HG02588 (cell line): Measurements from ENCODE around the gene PNPLA2.

Experiments used
- ATAC-seq: cut with Tn5 transposase; IDR thresholded peaks from one replicate; pipeline ENCODE4 v1.9.1; 2021; ENCODE audit warnings: mild to moderate bottlenecking, moderate library complexity; ENCODE audit not compliant: unreplicated experiment

Gene PNPLA2

GRCh38 chr11:798093-798713 is 20.5 kb upstream of the PNPLA2 start, which contains the start of gene SLC25A22:
Gene SLC25A22 (minus strand): TSS chr11:798281. CDS start chr11:795006, 3,275 bp downstream.
- ATAC-seq: peak; percentile 59

DNA sequence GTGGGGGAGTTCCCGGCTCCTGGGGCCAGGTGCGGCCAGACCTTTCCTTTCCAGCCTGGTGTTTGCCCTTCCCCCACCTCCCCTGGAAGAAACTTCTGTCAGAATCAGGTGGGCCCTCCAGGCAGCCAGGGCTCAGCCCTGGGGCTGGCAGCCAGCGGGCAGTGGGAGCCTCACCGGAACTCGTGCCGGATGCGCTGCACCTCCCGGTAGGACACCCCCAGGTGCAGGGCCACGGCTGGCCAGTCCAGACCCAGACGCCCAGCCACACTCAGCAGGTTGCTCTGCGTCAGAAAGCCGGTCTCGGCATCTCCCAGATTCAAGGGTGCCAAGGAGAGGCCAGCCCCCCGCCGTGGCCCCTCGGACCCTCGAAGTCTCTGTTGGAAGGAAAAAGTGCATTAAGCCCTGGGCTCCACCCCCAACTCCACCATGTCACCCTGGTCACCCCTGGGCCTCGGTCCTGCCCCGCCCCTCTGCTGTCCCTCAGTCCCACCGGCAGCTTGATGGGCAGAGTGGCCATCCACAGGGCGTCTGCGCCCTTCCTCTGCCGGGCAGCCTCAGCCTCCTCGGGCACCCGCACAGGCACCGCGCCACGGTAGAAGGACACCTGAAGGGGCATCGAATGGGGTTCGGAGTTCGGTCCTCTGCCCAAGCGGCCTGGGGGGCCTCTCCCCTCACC is 18.9 kb upstream of the PNPLA2 start:
- no peak for ATAC-seq

DNA sequence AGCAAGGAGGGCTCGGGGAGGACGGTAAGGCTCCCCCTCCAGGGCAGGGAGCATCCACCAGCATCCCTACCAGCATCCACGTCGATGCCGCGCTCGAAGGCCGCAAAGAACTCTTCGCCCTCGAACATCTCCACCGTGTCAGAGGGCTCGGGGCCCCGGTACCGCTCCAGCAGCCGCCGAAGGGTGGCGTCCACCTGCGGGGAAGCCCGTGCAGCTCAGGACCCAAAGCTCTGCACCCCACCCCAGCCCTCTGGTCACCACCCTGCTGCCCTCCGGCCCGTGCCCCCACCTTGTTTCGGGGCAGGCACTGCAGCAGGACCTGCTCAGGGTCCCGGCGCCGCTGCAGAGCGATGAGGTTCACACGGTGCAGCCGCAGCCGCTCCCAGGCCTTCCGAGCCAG is 18.2 kb upstream of the PNPLA2 start:
- no peak for ATAC-seq

DNA sequence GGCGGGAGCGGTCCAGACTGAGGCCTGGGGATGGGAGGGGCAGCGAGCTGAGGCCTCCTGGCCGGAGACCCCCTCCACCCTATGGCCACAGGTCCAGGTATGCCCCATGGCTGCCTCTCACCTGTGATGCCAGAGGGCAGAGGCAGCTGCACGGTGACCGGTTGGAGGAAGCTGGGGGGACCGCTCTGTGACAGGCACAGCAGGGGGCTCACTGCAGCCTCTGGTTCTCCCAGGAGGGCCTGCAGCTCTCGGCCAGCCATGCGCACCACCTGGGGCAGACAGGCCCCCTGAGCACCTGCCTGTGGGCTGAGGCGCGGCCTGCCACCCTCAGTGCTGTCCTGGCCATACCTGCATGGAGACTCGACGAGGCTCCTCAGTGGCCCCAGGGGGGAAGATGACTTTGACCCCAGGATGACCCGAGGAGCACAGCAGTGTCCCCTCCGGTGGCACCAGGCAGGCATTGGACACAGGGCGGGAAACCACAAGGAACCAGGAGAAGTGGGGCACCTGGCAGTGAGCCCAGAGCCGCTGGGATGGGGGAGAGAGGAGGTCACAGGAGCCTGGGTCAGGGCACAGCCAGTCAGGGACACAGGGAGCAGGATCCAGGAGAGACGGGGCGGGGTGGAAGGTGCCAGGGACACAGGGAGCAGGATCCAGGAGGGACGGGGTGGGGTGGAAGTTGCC is 17.5 kb upstream of the PNPLA2 start:
- ATAC-seq: no peak

DNA sequence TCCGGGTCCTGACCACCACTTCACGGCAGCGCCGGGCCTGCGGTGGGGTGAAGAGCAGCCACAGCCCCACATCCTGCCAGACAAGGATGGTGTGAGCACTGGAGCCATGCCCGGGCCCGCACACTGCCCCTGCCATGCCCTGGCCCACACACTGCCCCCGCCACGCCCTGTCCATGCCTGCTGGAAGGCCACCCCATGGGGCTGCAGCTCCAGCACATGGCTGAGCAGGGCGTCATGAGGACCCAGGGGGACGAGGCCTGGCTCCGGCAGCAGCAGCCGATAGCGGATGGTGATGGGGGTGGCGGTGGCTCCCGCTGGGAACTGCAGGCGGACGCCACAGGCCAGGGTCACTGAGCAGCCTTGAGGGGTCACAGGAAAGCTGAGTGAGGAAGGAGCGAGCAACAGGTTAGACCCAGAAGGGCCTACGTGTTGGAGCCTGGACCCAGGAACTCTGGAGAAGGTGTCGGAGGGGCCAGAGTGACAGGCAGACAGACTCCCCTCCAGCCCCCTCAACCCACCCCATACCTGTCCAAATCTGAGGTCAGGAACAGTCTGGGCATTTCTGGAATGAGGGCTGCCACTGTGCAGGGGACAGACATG is 16.6 kb upstream of the PNPLA2 start:
- no peak for ATAC-seq

GRCh38 chr11:802693-803466 is 15.8 kb upstream of the PNPLA2 start:
- ATAC-seq: no peak

- ATAC-seq: no peak
These were observed 15.3 kb upstream of the PNPLA2 start for GRCh38 chr11:803467-803742.

DNA sequence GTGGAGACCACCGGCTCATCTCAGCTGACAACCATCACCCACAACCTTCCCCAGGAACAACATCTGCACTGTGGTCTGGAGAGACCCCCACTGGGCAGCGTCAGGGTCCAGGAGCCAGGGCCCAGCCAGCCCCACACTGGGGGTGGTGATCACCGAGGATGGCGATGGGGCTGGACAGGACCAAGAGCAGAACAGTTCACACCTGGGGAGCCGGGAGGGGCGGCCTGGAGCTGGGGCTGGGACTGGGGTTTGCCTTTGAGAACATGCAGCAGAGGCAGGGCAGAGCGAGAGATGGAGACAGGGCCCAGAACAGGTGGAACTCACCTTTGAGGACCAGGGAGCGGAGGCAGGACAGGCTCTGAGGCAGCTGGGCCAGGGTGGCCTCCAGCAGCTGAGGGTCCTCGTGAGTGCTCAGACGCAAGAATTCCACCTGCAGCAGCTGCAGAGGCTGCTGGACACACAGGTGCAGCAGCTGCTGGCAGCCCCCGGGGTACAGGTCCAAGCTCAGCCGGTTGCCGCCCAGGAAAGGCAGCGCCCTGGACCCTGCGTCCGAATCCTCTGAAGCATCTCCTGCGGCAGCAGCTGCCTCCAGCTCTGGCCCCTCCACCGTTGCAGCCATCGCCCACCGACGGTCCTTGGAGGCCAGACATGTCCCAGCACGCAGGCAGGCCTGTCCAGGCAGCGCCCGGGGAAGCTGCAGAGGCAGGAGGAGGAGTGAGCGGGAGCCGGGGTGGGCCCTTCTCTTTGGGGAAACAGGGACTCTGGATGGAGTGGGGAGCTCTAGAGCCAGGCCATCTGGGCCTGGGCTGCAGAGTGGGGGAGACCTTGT is 14.7 kb upstream of the PNPLA2 start:
- ATAC-seq: no peak

DNA sequence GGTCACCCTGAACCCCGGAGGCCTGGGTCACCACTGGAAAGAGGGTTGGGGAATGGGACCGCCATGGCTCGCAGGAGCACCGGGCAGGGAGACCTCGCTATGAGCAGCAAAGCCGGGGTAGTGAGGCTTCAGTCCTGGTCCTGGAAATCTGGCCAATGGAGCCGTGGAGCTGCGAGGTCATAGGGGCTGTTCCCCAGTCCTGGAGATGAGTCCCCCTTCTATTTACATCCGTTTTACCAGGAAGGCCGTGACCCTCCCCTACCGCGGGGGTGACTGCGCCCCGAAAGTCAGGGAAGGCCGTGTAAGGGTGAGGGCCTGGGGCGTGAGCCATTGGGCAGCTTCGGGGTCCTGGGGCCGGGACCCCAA is 14.1 kb upstream of the PNPLA2 start:
- no peak for ATAC-seq

DNA sequence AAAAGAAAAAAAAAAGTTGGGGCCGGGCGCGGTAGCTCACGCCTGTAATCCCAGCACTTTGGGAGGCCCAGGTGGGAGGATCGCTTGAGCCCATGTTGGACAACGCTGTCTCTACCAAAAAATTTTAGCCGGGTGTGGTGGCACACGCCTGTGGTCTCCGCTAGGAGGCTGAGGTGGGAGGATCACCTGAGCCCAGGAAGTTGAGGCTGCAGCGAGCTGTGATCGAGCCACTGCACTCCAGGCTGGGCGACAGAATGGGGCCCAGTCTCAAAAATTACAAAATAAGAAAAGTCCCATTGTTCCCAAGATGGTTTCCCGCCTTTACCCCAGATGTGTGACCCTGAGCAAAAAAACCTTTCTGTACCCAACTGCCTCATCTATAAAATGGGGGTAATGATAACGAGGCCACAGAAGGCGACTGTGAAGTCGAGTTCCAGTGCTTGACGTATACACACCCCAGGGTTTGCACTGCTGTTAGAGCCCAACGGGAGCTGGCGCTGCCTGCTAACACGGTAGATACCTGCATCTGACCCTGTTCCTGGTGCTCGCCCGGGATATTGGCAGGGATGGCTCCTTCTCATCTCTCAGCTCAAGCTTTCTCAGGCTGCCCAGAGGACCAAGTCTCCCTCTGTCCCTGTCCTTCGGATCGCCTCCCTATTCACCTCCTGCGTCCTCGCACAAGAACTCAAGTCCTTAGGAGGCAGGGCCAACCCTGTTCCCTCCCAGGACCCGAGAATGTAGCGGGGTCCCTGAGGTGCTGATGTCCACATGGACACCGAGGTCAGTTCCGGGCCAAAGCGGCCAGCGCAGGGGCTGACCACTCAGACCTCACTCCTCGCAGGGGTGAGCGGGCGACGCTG is 10.1 kb upstream of the PNPLA2 start:
- ATAC-seq: no peak

GRCh38 chr11:809287-810039 is 9.3 kb upstream of the PNPLA2 start, which contains the start of gene RPLP2:
Gene RPLP2 (plus strand): TSS chr11:809967. CDS start chr11:810235, 268 bp downstream.
- ATAC-seq: peak; percentile 79

GRCh38 chr11:810040-810567 is 8.6 kb upstream of the PNPLA2 start:
- ATAC-seq: no peak

DNA sequence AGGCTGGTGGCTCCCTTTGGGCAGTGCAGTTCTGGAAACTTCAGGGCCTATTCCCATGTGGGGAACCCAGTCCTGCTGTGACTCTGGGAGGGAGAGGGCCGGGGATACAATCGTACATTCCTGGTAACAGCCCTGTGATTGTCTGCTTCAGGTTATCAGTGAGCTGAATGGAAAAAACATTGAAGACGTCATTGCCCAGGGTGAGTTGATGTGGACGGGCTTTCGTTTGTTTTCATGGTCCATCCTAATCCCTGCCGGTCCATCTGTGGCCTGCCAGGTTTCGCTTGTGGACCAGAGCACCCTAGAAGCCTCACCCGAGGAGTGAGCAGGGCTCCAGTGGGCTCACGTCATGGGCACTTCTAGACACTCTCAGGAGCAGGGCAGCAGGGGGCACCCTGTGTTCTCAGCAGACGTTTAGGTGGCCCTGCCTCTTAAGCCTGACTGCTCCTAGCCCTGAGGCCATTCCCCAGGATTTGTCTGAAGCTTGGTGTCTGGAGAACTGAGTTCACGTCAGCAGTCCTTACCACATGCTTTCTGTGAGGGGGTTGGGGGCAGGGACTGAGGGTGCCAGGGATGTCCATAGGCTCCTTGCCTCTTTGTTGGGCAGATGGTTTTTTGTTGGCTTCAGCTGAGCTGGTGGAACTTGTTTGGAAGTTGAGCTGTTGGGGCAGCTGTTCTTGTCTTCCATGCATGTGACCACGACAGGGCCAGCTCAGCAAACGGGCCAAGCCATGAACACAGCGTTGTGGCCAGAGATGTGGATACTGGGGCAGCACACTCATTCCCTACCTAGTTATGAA is 7.1 kb upstream of the PNPLA2 start:
- ATAC-seq: no peak

DNA sequence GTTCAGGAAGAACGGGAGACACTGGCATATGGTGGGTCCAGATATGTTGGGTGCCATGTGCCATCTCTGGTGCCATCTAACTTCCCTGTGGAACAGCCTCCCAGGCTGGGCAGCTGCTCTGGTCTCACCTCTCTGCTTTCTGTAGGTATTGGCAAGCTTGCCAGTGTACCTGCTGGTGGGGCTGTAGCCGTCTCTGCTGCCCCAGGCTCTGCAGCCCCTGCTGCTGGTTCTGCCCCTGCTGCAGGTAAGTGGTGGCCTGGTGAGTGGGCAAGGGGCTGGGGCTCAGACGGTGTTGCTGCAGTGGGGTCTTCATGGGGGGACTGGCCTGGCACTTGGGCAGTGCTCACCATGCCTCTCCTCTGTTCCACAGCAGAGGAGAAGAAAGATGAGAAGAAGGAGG is 6.3 kb upstream of the PNPLA2 start:
- no peak for ATAC-seq

DNA sequence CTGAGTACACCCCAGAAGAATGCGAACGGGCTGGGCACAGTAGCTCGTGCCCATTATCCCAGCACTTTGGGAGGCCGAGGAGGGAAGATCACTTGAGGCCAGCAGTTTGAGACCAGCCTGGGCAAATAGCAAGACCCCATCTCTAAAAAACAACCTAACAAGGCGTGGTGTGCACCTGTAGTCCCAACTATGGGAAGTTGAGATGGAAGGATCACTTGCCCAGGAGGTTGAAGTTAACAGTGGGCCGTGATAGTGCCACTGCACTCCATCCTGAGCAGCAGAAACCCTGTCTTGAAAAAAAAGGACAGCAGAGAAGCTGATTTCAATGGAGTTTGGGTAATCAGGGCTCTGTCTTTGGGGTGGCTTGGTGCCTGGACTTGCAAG is 5.7 kb upstream of the PNPLA2 start:
- no peak for ATAC-seq

- ATAC-seq: no peak
These were observed 5.1 kb upstream of the PNPLA2 start for GRCh38 chr11:813456-814096.
